Measurements from ENCODE around the gene PLXNC1. TPM values are rescaled to one million over a fixed set of nuclear protein-coding genes. Genes with fewer than 3 reads are reported as not detected.

PLXNC1 gene
- total and polyA plus RNA-seq, 9 of the 15 experiments (the other 6 are each of a cell fraction or from before 2014, with no cell fraction given): 0.08 to 0.87 (median 0.28) TPM

GRCh38 chr12:94260717-94261116 is 112.3 kb downstream of the PLXNC1 start:
- no peak overlapping the region for H3K4me3 ChIP-seq
- ChIA-PET POLR2A (no interaction called here), CTCF (ENCODE audit: low intra/inter-chr PET ratio) (no interaction called here)
- 34% methylated on average over 13 of the region's 13 CpGs for WGBS (ENCODE audit: insufficient coverage, low coverage, missing lambda C conversion rate)
- no peak for DNase-seq (ENCODE audit: extremely low read depth in 1 of 4, low spot score in 3 of 4)
- peaks cover 10 to 11% of the 10 kb centered on the region in 2 experiments; a peak in 4 of 5 replicates for H3K4me1 ChIP-seq (replicated peaks in 1 of 2; ENCODE audit: control insufficient read depth in 2 of 2, insufficient read depth in 2 of 2, low read length in 2 of 2)
- no peaks in the 10 kb centered on the region for H3K36me3 ChIP-seq (ENCODE audit: control insufficient read depth, insufficient read depth, low read length)
- ATAC-seq: no peak
- no peaks in the 10 kb centered on the region for H4K20me1 ChIP-seq (replicated peaks; ENCODE audit: control insufficient read depth, insufficient read depth, low read length)
- intact Hi-C loops (cut with micrococcal nuclease): no loop called here
- FAIRE-seq: no peak
- H3K9me1 ChIP-seq (ENCODE audit: control insufficient read depth, insufficient read depth, low read length): no peaks in the 10 kb centered on the region
- BruUV-seq (replicated peaks): no TSS peak
- H3K27me3 ChIP-seq (ENCODE audit: control insufficient read depth in 2 of 2, insufficient read depth in 2 of 2, low read length in 2 of 2): peaks cover 13 to 39% of the 10 kb centered on the region in 2 experiments; a peak in 4 of 5 replicates
- H3K4me2 ChIP-seq (ENCODE audit: insufficient read depth, low read length): no peak overlapping the region
- H3K79me2 ChIP-seq (ENCODE audit: control insufficient read depth, insufficient read depth, low read length): no peaks in the 10 kb centered on the region
- no peak overlapping the region; the same call in 1 of the 2 replicates for H2AFZ ChIP-seq (ENCODE audit: low read depth, low read length)
- no peak for TF ChIP-seq TCF7L2 (IDR thresholded peaks at IDR 0.05; ENCODE audit: low read depth, low read length)
- no peak for TF ChIP-seq RAD51 (IDR thresholded peaks at IDR 0.05; ENCODE audit: borderline replicate concordance, low read depth)
- no peak for TF ChIP-seq CHD4 (IDR thresholded peaks at IDR 0.05; ENCODE audit: insufficient read depth, insufficient replicate concordance, low read depth, low read length, poor library complexity, severe bottlenecking)
- no peak for TF ChIP-seq PTRF (tag; IDR thresholded peaks at IDR 0.05)
- no peak for TF ChIP-seq ZNF586 (CRISPR knock-in tag; conservative IDR thresholded peaks at IDR 0.05)
- TF ChIP-seq ZNF3 (CRISPR knock-in tag; IDR thresholded peaks at IDR 0.05): no peak
- TF ChIP-seq HDGF (IDR thresholded peaks at IDR 0.05): no peak
- TF ChIP-seq SAFB2 (IDR thresholded peaks at IDR 0.05; ENCODE audit: borderline replicate concordance, low read depth, low read length, severe bottlenecking): no peak
- TF ChIP-seq RBBP5 (IDR thresholded peaks at IDR 0.05; ENCODE audit: borderline replicate concordance, insufficient read depth, low read length, poor library complexity, severe bottlenecking): no peak
- no peak for TF ChIP-seq TFE3 (CRISPR knock-in tag; IDR thresholded peaks at IDR 0.05)
- no peak for TF ChIP-seq ZNF408 (CRISPR knock-in tag; IDR thresholded peaks at IDR 0.05; ENCODE audit: low read depth)
- no peak for TF ChIP-seq ZNF175 (CRISPR knock-in tag; IDR thresholded peaks at IDR 0.05; ENCODE audit: low read depth)
- no peak overlapping the region for H3K9ac ChIP-seq (ENCODE audit: insufficient read depth in 1 of 2, low read depth in 2 of 2, low read length in 2 of 2)
- H3K27ac ChIP-seq (ENCODE audit: extremely low read depth, low read depth, low read length): no peak overlapping the region
- H3K9me3 ChIP-seq (replicated peaks; ENCODE audit: control insufficient read depth, insufficient read depth, low read depth, low read length): no peaks in the 10 kb centered on the region; the same call in 1 of the 2 replicates
- in situ Hi-C loops (cut with MboI): no loop called here

All from K562 (cell line).